Uterus (tissue), 4 donors: ENCODE measurements around the gene ABCC8. TPM values are rescaled to one million over a fixed set of nuclear protein-coding genes. Genes with fewer than 3 reads are reported as not detected.
A peak's percentile ranks its signal among the peaks of the same experiment; 100 is the strongest.

ENCODE experiments used
- DNase-seq, 2 donors: peaks; one replicate each; pipeline ENCODE4 v3.0.0-alpha.2; 2019 to 2020
- H3K27ac ChIP-seq, 2 donors: fragments of 200-600 bp; sonication (generic); 1 replicate in 1 of 2; 2 replicates in 1 of 2; pipeline ENCODE4 v1.5.1; 2016 to 2018
- H3K27me3 ChIP-seq, 2 donors: fragments of 200-600 bp; sonication (generic); one replicate each; pipeline ENCODE4 v1.5.1; 2018 to 2019; ENCODE audit warnings: control low read depth in 1 of 2
- H3K36me3 ChIP-seq, 2 donors: fragments of 200-600 bp; sonication (generic); one replicate each; pipeline ENCODE4 v1.5.1; 2019; ENCODE audit warnings: control low read depth in 1 of 2
- H3K4me1 ChIP-seq, 2 donors: fragments of 200-600 bp; sonication (generic); one replicate each; pipeline ENCODE4 v1.5.1; 2018 to 2019; ENCODE audit warnings: control low read depth in 1 of 2
- H3K4me3 ChIP-seq, 2 donors: fragments of 200-600 bp; sonication (generic); 1 replicate in 1 of 2; 2 replicates in 1 of 2; pipeline ENCODE4 v1.5.1; 2018 to 2019; ENCODE audit warnings: mild to moderate bottlenecking in 1 of 2
- H3K9me3 ChIP-seq, 2 donors: fragments of 200-600 bp; sonication (generic); one replicate each; pipeline ENCODE4 v1.5.1; 2019; ENCODE audit warnings: control low read depth in 1 of 2
- CTCF ChIP-seq, 4 experiments: fragments of 200-600 bp in 2 of 4; fragments of 450-650 bp in 2 of 4; sonication (generic) in 2 of 4; IDR thresholded peaks; one replicate each; pipeline ENCODE4 v1.5.1; 2016 to 2019; ENCODE audit warnings: antibody characterized with exemption in 4 of 4, mild to moderate bottlenecking in 2 of 4, moderate library complexity in 1 of 4
- POLR2A ChIP-seq, 2 donors: fragments of 450-650 bp; IDR thresholded peaks; one replicate each; pipeline ENCODE4 v1.6.1; 2016; ENCODE audit warnings: antibody characterized with exemption in 2 of 2, mild to moderate bottlenecking in 1 of 2, moderate library complexity in 1 of 2
- intact Hi-C: fragments of 100-400 bp; cut with DNase I; formaldehyde crosslinking; loops from one replicate; pipeline ENCODE4 v1.15.1; 2023; ENCODE audit warnings: low total_unique reads
- total RNA-seq, 4 donors: library from RNA; depleted of rRNA in 3 of 4; stranded (reverse); fragments of >200 nt in 3 of 4; gene quantifications; one replicate each; pipeline versions ENCODE4 v1.1.0 to v1.2.4, GENCODE V29; 2014 to 2023
- donor health status: DM: yes; HTN: yes; CAD: no.

Gene ABCC8
- total RNA-seq, 4 donors from 2014 or later, result under 0.01 to 5.5 (median 1.9) TPM; not detected in 1

- peak overlapping the region; percentile 14 to 62 for H3K27ac ChIP-seq
- H3K9me3 ChIP-seq, result no peaks in the 10 kb centered on the region
- no peaks in the 10 kb centered on the region for H3K36me3 ChIP-seq
- peaks cover 0 to 3% of the 10 kb centered on the region in 2 donors for H3K4me1 ChIP-seq
- TF ChIP-seq CTCF (IDR thresholded peaks at IDR 0.05), result no peak
- TF ChIP-seq POLR2A (IDR thresholded peaks at IDR 0.05), result no peak
- H3K27me3 ChIP-seq, result no peaks in the 10 kb centered on the region
- H3K4me3 ChIP-seq, result no peak overlapping the region
- intact Hi-C loops, result no loop called here
- DNase-seq, result no peak
These were observed 70.4 kb downstream of the ABCC8 start for GRCh38 chr11:17406082-17406817.

GRCh38 chr11:17405232-17406005 lies 71.2 kb downstream of the ABCC8 start:
- DNase-seq, result peak; percentile 47 to 50
- H3K27ac ChIP-seq, result peak overlapping the region; percentile 14 to 62
- H3K4me1 ChIP-seq, result peaks cover 0 to 3% of the 10 kb centered on the region in 2 donors
- TF ChIP-seq CTCF (IDR thresholded peaks at IDR 0.05), result peak in 1 of 4 experiments; percentile 3
- no peak for TF ChIP-seq POLR2A (IDR thresholded peaks at IDR 0.05)
- intact Hi-C loops, result no loop called here
- H3K36me3 ChIP-seq, result no peaks in the 10 kb centered on the region
- no peaks in the 10 kb centered on the region for H3K27me3 ChIP-seq
- H3K4me3 ChIP-seq, result no peak overlapping the region
- H3K9me3 ChIP-seq, result no peaks in the 10 kb centered on the region

- Histone ChIP-seq H3K4me1 (peaks cover 0 to 3% of the 10 kb centered on the region in 2 donors), H3K9me3 (no peaks in the 10 kb centered on the region), H3K4me3 (no peak overlapping the region), H3K27ac (no peak overlapping the region), H3K27me3 (no peaks in the 10 kb centered on the region), H3K36me3 (no peaks in the 10 kb centered on the region)
- no peak for DNase-seq
- intact Hi-C loops, result no loop called here
- TF ChIP-seq POLR2A (IDR thresholded peaks at IDR 0.05) (no peak), CTCF (IDR thresholded peaks at IDR 0.05) (no peak)
These were observed 72.5 kb downstream of the ABCC8 start for GRCh38 chr11:17403980-17404759.

GRCh38 chr11:17402486-17402885 lies 74.2 kb downstream of the ABCC8 start:
- Histone ChIP-seq H3K4me1 (peaks cover 0 to 3% of the 10 kb centered on the region in 2 donors), H3K4me3 (no peak overlapping the region), H3K9me3 (no peaks in the 10 kb centered on the region), H3K36me3 (no peaks in the 10 kb centered on the region), H3K27me3 (no peaks in the 10 kb centered on the region), H3K27ac (no peak overlapping the region)
- intact Hi-C loops, result no loop called here
- TF ChIP-seq CTCF (IDR thresholded peaks at IDR 0.05) (no peak), POLR2A (IDR thresholded peaks at IDR 0.05) (no peak)
- no peak for DNase-seq
